Measurements from ENCODE around the gene MUS81.
"Not testable (repeated sequence)": the region's sequence is repeated elsewhere in the genome, so short reads cannot be mapped to it uniquely, and the experiment has no call there.

MUS81 gene

GRCh38 chr11:65873318-65874156 lies 13.3 kb downstream of the MUS81 start:
- DNase-seq (ENCODE audit: low read depth), result peak; percentile 94

- DNase-seq (ENCODE audit: low read depth), result no peak
These were observed 19.4 kb downstream of the MUS81 start, which contains the start of gene CTSW for GRCh38 chr11:65879617-65880016. Gene CTSW, plus strand, starts transcription at chr11:65879837. Its CDS starts 18 bp downstream, at chr11:65879855.

GRCh38 chr11:65880027-65880426 lies 19.8 kb downstream of the MUS81 start:
- no peak for DNase-seq (ENCODE audit: low read depth)

- peak; percentile 82 for DNase-seq (ENCODE audit: low read depth)
These were observed 20.7 kb downstream of the MUS81 start for GRCh38 chr11:65880844-65881421.

GRCh38 chr11:65882120-65883057 lies 22.2 kb downstream of the MUS81 start:
- DNase-seq (ENCODE audit: low read depth), result no peak

GRCh38 chr11:65883058-65883761 lies 23.0 kb downstream of the MUS81 start:
- DNase-seq (ENCODE audit: low read depth), result no peak

GRCh38 chr11:65883786-65884715 lies 23.8 kb downstream of the MUS81 start:
- DNase-seq (ENCODE audit: low read depth), result no peak

GRCh38 chr11:65884716-65885092 lies 24.5 kb downstream of the MUS81 start:
- DNase-seq (ENCODE audit: low read depth), result peak; percentile 77

- DNase-seq (ENCODE audit: low read depth), result no peak
These were observed 25.0 kb downstream of the MUS81 start for GRCh38 chr11:65885231-65885630.

GRCh38 chr11:65885808-65886536 lies 25.7 kb downstream of the MUS81 start:
- no peak for DNase-seq (ENCODE audit: low read depth)

GRCh38 chr11:65886826-65887722 lies 26.8 kb downstream of the MUS81 start:
- DNase-seq (ENCODE audit: low read depth), result peak; percentile 42

- DNase-seq (ENCODE audit: low read depth), result peak; percentile 85
These were observed 27.5 kb downstream of the MUS81 start for GRCh38 chr11:65887723-65888162.

- DNase-seq (ENCODE audit: low read depth), result peak; percentile 97
These were observed 28.1 kb downstream of the MUS81 start, which contains the start of gene FIBP for GRCh38 chr11:65888163-65888814. Gene FIBP, minus strand, starts transcription at chr11:65888471. Its CDS starts 53 bp downstream, at chr11:65888418.

GRCh38 chr11:65890324-65891218 lies 30.3 kb downstream of the MUS81 start, which contains the start of gene CCDC85B:
Gene CCDC85B, plus strand, starts transcription at chr11:65890673. Its CDS starts 111 bp downstream, at chr11:65890784.
- peak; percentile 95 for DNase-seq (ENCODE audit: low read depth)

GRCh38 chr11:65891219-65892136 lies 31.2 kb downstream of the MUS81 start:
- DNase-seq (ENCODE audit: low read depth), result peak; percentile 88

- DNase-seq (ENCODE audit: low read depth), result not testable (repeated sequence)
These were observed 31.9 kb downstream of the MUS81 start for GRCh38 chr11:65892137-65892540.
